Measurements from ENCODE around the gene UBE2K. TPM values are rescaled to one million over a fixed set of nuclear protein-coding genes. Genes with fewer than 3 reads are reported as not detected.
"Not testable (repeated sequence)": the region's sequence is repeated elsewhere in the genome, so short reads cannot be mapped to it uniquely, and the experiment has no call there.

UBE2K gene
- total RNA-seq, 4 donors from 2014 or later = 28.7 to 38.8 (median 32.1) TPM

- ATAC-seq (no peak), DNase-seq (no peak)
- H3K4me3 ChIP-seq = no peak overlapping the region
- no peaks in the 10 kb centered on the region for H3K36me3 ChIP-seq
- in situ Hi-C loops (cut with MboI; ENCODE audit: low sequenced_read_pairs in 4 of 4) = no loop called here
- H3K4me1 ChIP-seq = no peaks in the 10 kb centered on the region
- no peaks in the 10 kb centered on the region for H3K9me3 ChIP-seq
- no peaks in the 10 kb centered on the region for H3K27me3 ChIP-seq
- no peak for TF ChIP-seq CTCF (IDR thresholded peaks at IDR 0.05 in 4 of 5, conservative IDR thresholded peaks at IDR 0.05 in 1 of 5)
- TF ChIP-seq POLR2A (IDR thresholded peaks at IDR 0.05) = no peak
- intact Hi-C loops (cut with DNase I; ENCODE audit: low total_unique reads) = loop anchor here (10.0 kb wide), 1 partner anchor 82 kb away; no protein-coding TSS in a partner anchor
- H3K27ac ChIP-seq = no peak overlapping the region
These were observed 88.9 kb downstream of the UBE2K start for GRCh38 chr4:39786838-39787237.

DNA sequence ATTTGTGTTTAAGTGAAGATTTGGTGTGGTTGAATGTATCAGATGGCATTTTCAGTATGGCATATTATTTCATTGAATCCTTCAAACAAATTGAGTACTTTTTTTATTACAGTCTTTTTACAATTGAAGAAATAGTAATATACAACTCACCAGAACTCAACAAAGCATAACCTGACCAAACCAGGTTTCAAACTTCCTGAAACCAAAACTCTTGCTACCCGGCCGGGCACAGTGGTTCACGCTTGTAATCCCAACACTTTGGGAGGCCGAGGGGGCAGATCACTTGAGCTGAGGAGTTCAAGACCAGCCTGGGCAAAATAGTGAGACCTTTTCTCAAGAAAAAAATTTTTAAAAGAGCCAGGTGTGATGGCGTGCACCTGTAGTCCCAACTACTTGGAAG is 94.2 kb downstream of the UBE2K start:
- H3K27me3 ChIP-seq = no peaks in the 10 kb centered on the region
- H3K36me3 ChIP-seq = no peaks in the 10 kb centered on the region
- no peak for ATAC-seq
- H3K4me3 ChIP-seq = no peak overlapping the region
- in situ Hi-C loops (cut with MboI; ENCODE audit: low sequenced_read_pairs in 4 of 4) = no loop called here
- H3K4me1 ChIP-seq = no peaks in the 10 kb centered on the region
- TF ChIP-seq CTCF (IDR thresholded peaks at IDR 0.05 in 4 of 5, conservative IDR thresholded peaks at IDR 0.05 in 1 of 5) (no peak), POLR2A (IDR thresholded peaks at IDR 0.05) (no peak)
- H3K9me3 ChIP-seq = no peaks in the 10 kb centered on the region
- DNase-seq = no peak
- intact Hi-C loops (cut with DNase I; ENCODE audit: low total_unique reads) = no loop called here
- H3K27ac ChIP-seq = no peak overlapping the region

- Histone ChIP-seq H3K27me3 (no peaks in the 10 kb centered on the region), H3K36me3 (no peaks in the 10 kb centered on the region), H3K4me3 (no peak overlapping the region), H3K4me1 (no peaks in the 10 kb centered on the region), H3K9me3 (no peaks in the 10 kb centered on the region), H3K27ac (no peak overlapping the region)
- in situ Hi-C loops (cut with MboI; ENCODE audit: low sequenced_read_pairs in 4 of 4) (no loop called here), intact Hi-C loops (cut with DNase I; ENCODE audit: low total_unique reads) (no loop called here)
- ATAC-seq = no peak
- TF ChIP-seq POLR2A (IDR thresholded peaks at IDR 0.05) (no peak), CTCF (IDR thresholded peaks at IDR 0.05 in 4 of 5, conservative IDR thresholded peaks at IDR 0.05 in 1 of 5) (no peak)
- no peak for DNase-seq
These were observed 94.6 kb downstream of the UBE2K start for GRCh38 chr4:39792529-39792928.

- H3K4me3 ChIP-seq; H3K27ac ChIP-seq; H3K4me1 ChIP-seq; in situ Hi-C loops (cut with MboI; ENCODE audit: low sequenced_read_pairs in 4 of 4); H3K9me3 ChIP-seq; intact Hi-C loops (cut with DNase I; ENCODE audit: low total_unique reads); ATAC-seq; DNase-seq; H3K36me3 ChIP-seq; H3K27me3 ChIP-seq: not testable (repeated sequence)
These were observed 95.0 kb downstream of the UBE2K start for GRCh38 chr4:39792976-39793375.

DNA sequence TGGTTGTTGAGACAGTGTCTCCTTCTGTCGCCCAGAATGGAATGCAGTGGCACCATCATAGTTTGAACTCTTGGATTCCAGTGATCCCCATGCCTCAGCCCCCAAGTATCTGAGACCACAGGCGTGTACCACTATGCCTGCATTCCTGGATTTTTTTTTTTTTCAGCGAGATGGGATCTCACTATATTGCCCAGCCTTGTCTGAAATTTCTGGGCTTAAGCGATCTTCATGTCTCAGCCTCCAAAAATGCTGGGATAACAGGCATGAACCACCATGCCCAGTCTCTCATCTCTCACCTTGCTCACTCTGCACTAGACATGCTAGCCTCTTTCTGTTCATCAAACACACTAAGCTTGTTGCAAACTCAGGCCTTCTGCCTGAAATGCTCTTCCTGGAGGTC is 104.1 kb downstream of the UBE2K start:
- intact Hi-C loops (cut with DNase I; ENCODE audit: low total_unique reads) = no loop called here
- TF ChIP-seq CTCF (IDR thresholded peaks at IDR 0.05 in 4 of 5, conservative IDR thresholded peaks at IDR 0.05 in 1 of 5) = no peak
- no peak for TF ChIP-seq POLR2A (IDR thresholded peaks at IDR 0.05)
- H3K4me1 ChIP-seq = no peaks in the 10 kb centered on the region
- H3K4me3 ChIP-seq = no peak overlapping the region
- no peaks in the 10 kb centered on the region for H3K27me3 ChIP-seq
- no peak overlapping the region for H3K27ac ChIP-seq
- no peaks in the 10 kb centered on the region for H3K36me3 ChIP-seq
- in situ Hi-C loops (cut with MboI; ENCODE audit: low sequenced_read_pairs in 4 of 4) = no loop called here
- ATAC-seq = no peak
- H3K9me3 ChIP-seq = no peaks in the 10 kb centered on the region
- DNase-seq = no peak
